Fibroblast of lung (primary cell): ENCODE results near the gene PDZD4. TPM values are rescaled to one million over a fixed set of nuclear protein-coding genes. Genes with fewer than 3 reads are reported as not detected.

Source experiments
- DNase-seq, 2 donors: peaks; one replicate each; pipeline versions ENCODE4 v3.0.0 to v3.0.0-alpha.2; 2010; ENCODE audit warnings: low read depth in 2 of 2
- H2AFZ ChIP-seq: 2 replicates; pipeline ENCODE4 v1.5.1; 2012; ENCODE audit warnings: low read length, control low read depth, inconsistent platforms
- H3K27ac ChIP-seq: 2 replicates; pipeline ENCODE4 v1.5.1; 2011; ENCODE audit warnings: low read length, control low read depth; ENCODE audit not compliant: insufficient read depth
- H3K27me3 ChIP-seq: 2 replicates; pipeline ENCODE4 v1.5.1; 2011; ENCODE audit warnings: mild to moderate bottlenecking, low read length; ENCODE audit not compliant: control insufficient read depth, insufficient read depth
- H3K36me3 ChIP-seq: 2 replicates; pipeline ENCODE4 v1.5.1; 2011; ENCODE audit warnings: low read length; ENCODE audit not compliant: control insufficient read depth, insufficient read depth
- H3K4me1 ChIP-seq: 2 replicates; pipeline ENCODE4 v1.5.1; 2011; ENCODE audit warnings: low read length; ENCODE audit not compliant: control insufficient read depth, insufficient read depth; ENCODE audit errors: extremely low read depth
- H3K4me2 ChIP-seq: 2 replicates; pipeline ENCODE4 v1.5.1; 2011; ENCODE audit warnings: low read length, control low read depth; ENCODE audit not compliant: insufficient read depth; ENCODE audit errors: extremely low read depth
- H3K4me3 ChIP-seq, 4 experiments: fragments of 200-600 bp in 1 of 4; sonication (generic) in 1 of 4; replicated peaks in 1 of 4; 2 replicates each; pipeline ENCODE4 v1.5.1; 2011 to 2016; ENCODE audit warnings: low read length in 4 of 4, low read depth in 3 of 4, mild to moderate bottlenecking in 3 of 4, control low read depth in 2 of 4, inconsistent platforms in 1 of 4, mixed read lengths in 1 of 4; ENCODE audit not compliant: insufficient read depth in 1 of 4; ENCODE audit errors: control extremely low read depth in 1 of 4
- H3K79me2 ChIP-seq: 2 replicates; pipeline ENCODE4 v1.5.1; 2012; ENCODE audit warnings: mild to moderate bottlenecking, low read length, inconsistent platforms; ENCODE audit not compliant: control insufficient read depth, insufficient read depth
- H3K9ac ChIP-seq: 2 replicates; pipeline ENCODE4 v1.5.1; 2011; ENCODE audit warnings: mild to moderate bottlenecking, low read length, control low read depth; ENCODE audit not compliant: insufficient read depth
- H3K9me3 ChIP-seq: 2 replicates; pipeline ENCODE4 v1.5.1; 2012; ENCODE audit warnings: low read depth, low read length; ENCODE audit not compliant: control insufficient read depth, insufficient read depth
- H4K20me1 ChIP-seq: 2 replicates; pipeline ENCODE4 v1.5.1; 2011; ENCODE audit warnings: low read length; ENCODE audit not compliant: control insufficient read depth, insufficient read depth; ENCODE audit errors: extremely low read depth
- EZH2 ChIP-seq: IDR thresholded peaks from 2 replicates; pipeline ENCODE4 v1.5.1; 2012; ENCODE audit warnings: low read length, control low read depth, mild to moderate bottlenecking; ENCODE audit errors: missing control alignments
- polyA plus RNA-seq, 2 donors: library from polyadenylated mRNA; depleted of rRNA in 1 of 2; stranded (reverse) in 1 of 2; unstranded in 1 of 2; fragments of >200 nt; gene quantifications; 2 replicates each; pipeline ENCODE4 v1.2.1, GENCODE V29; 2011 to 2012; ENCODE audit warnings: missing spikeins in 1 of 2
- total RNA-seq: library from RNA; depleted of rRNA; stranded (reverse); fragments of >200 nt; gene quantifications from 2 replicates; pipeline ENCODE4 v1.2.1, GENCODE V29; 2014
- TF ChIP-seq, protein P1 (sequence below), 2 donors: IDR thresholded peaks in 1 of 2; conservative IDR thresholded peaks in 1 of 2; 1 replicate in 1 of 2; 2 replicates in 1 of 2; pipeline ENCODE4 v1.5.1; 2011 to 2012; ENCODE audit warnings: low read length in 2 of 2, control low read depth in 1 of 2, inconsistent platforms in 1 of 2, low read depth in 1 of 2, mild to moderate bottlenecking in 1 of 2

The PDZD4 gene
- total and polyA plus RNA-seq, 2 donors (not counting 1 experiment from before 2014, with no cell fraction given), result under 0.01 to 0.10 TPM

- no peaks in the 10 kb centered on the region for H3K9me3 ChIP-seq
- no peak for DNase-seq
Observed at GRCh38 chrX:153770601-153771414, 59.5 kb downstream of the PDZD4 start.

GRCh38 chrX:153769865-153770600 is 60.3 kb downstream of the PDZD4 start:
- Histone ChIP-seq H3K4me1 (peaks cover 3% of the 10 kb centered on the region), H3K27ac (no peak overlapping the region), H3K9ac (no peak overlapping the region), H3K4me3 (no peak overlapping the region), H3K9me3 (no peaks in the 10 kb centered on the region), H3K36me3 (no peaks in the 10 kb centered on the region), H3K79me2 (no peaks in the 10 kb centered on the region), H3K27me3 (no peaks in the 10 kb centered on the region), H3K4me2 (no peak overlapping the region), H2AFZ (no peak overlapping the region), H4K20me1 (no peaks in the 10 kb centered on the region)
- no peak for DNase-seq
- TF ChIP-seq, protein P1, sequence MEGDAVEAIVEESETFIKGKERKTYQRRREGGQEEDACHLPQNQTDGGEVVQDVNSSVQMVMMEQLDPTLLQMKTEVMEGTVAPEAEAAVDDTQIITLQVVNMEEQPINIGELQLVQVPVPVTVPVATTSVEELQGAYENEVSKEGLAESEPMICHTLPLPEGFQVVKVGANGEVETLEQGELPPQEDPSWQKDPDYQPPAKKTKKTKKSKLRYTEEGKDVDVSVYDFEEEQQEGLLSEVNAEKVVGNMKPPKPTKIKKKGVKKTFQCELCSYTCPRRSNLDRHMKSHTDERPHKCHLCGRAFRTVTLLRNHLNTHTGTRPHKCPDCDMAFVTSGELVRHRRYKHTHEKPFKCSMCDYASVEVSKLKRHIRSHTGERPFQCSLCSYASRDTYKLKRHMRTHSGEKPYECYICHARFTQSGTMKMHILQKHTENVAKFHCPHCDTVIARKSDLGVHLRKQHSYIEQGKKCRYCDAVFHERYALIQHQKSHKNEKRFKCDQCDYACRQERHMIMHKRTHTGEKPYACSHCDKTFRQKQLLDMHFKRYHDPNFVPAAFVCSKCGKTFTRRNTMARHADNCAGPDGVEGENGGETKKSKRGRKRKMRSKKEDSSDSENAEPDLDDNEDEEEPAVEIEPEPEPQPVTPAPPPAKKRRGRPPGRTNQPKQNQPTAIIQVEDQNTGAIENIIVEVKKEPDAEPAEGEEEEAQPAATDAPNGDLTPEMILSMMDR (conservative IDR thresholded peaks at IDR 0.05 in 1 of 2, IDR thresholded peaks at IDR 0.05 in 1 of 2; ENCODE audit: low read depth in 1 of 2, low read length in 2 of 2), result no peak
- no peak for TF ChIP-seq EZH2

More at GRCh38 chrX:153770601-153771414, 59.5 kb downstream of the PDZD4 start:
- no peak for TF ChIP-seq EZH2
- TF ChIP-seq, protein P1 (conservative IDR thresholded peaks at IDR 0.05 in 1 of 2, IDR thresholded peaks at IDR 0.05 in 1 of 2; ENCODE audit: low read depth in 1 of 2, low read length in 2 of 2), result no peak
- no peaks in the 10 kb centered on the region for H3K79me2 ChIP-seq
- H4K20me1 ChIP-seq, result no peaks in the 10 kb centered on the region
- no peaks in the 10 kb centered on the region for H3K36me3 ChIP-seq
- no peak overlapping the region for H3K4me2 ChIP-seq
- no peak overlapping the region for H3K9ac ChIP-seq
- H3K4me3 ChIP-seq, result no peak overlapping the region
- no peaks in the 10 kb centered on the region for H3K27me3 ChIP-seq
- H3K4me1 ChIP-seq, result peaks cover 3% of the 10 kb centered on the region
- H2AFZ ChIP-seq, result no peak overlapping the region
- H3K27ac ChIP-seq, result no peak overlapping the region

DNA sequence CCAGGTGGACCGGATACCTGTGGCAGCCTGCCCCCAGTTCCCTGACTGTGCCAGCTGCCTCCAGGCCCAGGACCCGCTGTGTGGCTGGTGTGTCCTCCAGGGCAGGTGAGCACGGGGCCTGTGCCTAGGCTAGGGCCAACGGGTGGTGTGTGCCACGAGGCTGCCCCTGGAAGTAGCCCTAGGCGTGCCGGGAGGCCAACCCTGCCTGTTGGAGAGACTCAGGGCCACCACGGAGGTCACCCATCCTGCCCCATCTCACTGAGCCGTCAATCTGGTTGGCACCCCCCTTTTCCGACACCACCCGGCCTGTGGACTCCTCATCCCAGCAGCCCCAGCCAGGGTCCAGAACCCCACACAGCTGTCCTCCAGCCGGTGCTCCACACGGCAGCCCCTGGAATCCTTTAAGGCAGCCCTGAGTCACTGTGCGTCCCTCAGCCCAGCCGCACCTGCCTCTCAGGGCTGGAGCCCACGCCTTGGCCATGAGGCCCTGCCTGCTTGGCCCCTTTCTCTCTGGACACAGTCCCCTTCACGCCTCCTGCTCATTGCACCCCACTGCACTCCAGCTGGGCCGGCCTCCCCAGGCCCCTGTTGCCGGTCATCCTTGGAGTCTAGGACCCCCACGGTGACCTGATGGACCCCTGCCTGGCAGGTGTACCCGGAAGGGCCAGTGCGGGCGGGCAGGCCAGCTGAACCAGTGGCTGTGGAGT is 61.0 kb downstream of the PDZD4 start:
- no peaks in the 10 kb centered on the region for H3K27me3 ChIP-seq
- H3K79me2 ChIP-seq, result no peaks in the 10 kb centered on the region
- H3K4me2 ChIP-seq, result no peak overlapping the region
- no peak overlapping the region for H3K4me3 ChIP-seq
- H3K9ac ChIP-seq, result no peak overlapping the region
- no peaks in the 10 kb centered on the region for H3K9me3 ChIP-seq
- no peak for DNase-seq
- H2AFZ ChIP-seq, result no peak overlapping the region
- H3K4me1 ChIP-seq, result peaks cover 3% of the 10 kb centered on the region
- no peaks in the 10 kb centered on the region for H4K20me1 ChIP-seq
- TF ChIP-seq, protein P1 (conservative IDR thresholded peaks at IDR 0.05 in 1 of 2, IDR thresholded peaks at IDR 0.05 in 1 of 2; ENCODE audit: low read depth in 1 of 2, low read length in 2 of 2), result no peak
- no peak for TF ChIP-seq EZH2
- no peaks in the 10 kb centered on the region for H3K36me3 ChIP-seq
- no peak overlapping the region for H3K27ac ChIP-seq
